ENCODE measurements around the gene CORO1C.
A peak's percentile ranks its signal among the peaks of the same experiment; 100 is the strongest.
"Not testable (repeated sequence)": the region's sequence is repeated elsewhere in the genome, so short reads cannot be mapped to it uniquely, and the experiment has no call there.

Gene CORO1C

DNA sequence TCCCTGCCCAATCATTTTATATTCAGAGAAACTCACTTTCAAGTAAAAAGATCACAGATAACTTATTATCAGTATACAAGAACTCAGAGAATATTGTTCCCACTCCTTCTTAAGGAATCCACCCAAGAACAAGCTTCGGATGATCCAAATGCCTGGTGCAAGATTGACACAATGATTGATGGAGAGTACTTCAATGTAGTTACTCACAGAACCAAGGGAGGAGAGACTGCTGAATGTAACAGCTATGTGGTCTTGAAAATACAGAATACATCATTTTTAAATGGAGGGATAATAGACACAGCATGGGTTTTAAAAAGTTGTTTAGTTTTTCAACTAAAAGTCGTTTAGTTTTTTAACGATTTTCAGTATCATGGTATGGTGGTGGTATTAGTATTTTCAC is 59.3 kb downstream of the CORO1C start:
- DNase-seq, result no peak
- ATAC-seq, result no peak

DNA sequence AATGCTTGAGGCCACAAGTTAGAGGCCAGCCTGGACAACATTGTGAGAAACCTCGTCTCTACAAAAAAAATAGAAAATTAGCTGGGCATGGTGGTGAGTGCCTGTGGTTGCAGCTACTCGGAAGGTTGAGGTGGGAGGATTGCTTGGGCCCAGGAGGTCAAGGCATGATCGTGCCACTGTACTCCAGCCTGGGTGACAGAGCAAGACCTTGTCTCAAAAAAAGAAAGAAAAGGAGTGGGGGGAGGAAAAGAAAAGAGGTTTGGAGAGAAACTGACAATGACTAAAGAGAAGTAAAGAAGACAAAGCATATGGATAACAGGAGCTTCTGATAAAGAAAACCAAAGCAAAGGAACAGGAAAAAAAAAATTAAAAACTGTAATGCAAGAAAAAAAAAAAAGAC is 60.2 kb downstream of the CORO1C start:
- ATAC-seq (no peak), DNase-seq (no peak)

DNA sequence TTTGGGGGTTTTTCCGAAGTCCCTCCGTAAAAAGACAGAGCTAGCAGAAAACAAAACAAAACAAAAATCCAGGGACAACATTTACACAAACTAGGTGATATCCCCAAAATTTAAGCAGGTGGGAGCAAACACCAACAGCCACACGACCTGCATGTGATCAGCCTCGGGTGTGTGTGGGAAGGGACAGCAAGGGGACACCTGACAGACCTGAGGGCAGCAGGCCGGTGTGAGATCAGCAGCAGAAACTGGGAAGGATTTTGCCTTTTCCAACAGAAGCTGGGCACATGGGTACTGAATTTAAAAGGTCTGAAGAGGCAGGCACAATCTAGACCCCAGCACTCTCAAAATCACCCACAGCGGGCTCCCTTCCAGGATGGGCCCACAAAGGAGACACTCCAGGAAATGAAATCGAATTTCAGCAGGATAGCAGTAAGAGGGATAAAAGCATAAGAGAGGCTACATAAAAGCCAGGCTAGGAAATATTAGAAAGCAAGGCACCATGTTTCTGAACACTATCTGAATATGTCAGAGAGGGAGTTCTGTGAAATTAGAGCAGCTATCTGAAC is 61.2 kb downstream of the CORO1C start:
- ATAC-seq, result no peak
- DNase-seq, result no peak

DNA sequence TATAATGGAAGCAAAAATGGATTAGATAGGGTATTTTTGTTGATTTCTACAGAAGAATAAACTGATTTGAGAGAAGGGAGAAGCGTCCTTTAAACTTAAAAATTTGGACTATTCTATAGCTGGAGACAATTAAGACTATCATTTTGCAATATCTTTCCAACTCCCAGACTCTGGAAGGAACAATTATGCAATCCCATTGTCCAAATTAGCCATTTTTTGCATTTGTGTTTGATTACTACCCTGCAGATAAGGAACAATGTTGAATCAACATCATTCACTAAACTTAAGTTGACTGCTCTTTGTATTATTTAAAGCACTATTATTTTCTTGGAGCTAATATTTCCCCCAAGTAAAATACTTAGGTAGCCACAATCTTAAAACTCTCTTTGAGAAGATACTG is 62.8 kb downstream of the CORO1C start:
- ATAC-seq (no peak), DNase-seq (no peak)

DNA sequence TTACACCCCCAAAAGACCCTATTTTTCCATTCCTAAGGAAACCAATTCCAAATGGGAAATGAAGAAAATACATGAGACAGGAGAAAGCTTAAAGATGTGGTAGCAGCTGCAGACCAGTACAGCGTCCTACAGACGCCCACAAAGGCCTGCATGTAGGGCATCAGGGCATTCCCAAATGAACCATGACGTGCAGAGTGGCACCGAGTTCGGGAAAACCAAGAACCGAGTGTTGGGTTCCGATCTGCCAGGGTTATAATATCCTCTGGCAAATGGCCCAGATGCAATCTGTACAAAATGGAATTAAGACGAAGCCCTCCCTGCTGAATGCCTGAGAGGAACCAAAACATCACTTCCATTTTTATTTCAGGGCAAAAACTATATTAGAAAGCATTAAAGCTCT is 63.3 kb downstream of the CORO1C start:
- DNase-seq, result no peak
- ATAC-seq, result no peak

DNA sequence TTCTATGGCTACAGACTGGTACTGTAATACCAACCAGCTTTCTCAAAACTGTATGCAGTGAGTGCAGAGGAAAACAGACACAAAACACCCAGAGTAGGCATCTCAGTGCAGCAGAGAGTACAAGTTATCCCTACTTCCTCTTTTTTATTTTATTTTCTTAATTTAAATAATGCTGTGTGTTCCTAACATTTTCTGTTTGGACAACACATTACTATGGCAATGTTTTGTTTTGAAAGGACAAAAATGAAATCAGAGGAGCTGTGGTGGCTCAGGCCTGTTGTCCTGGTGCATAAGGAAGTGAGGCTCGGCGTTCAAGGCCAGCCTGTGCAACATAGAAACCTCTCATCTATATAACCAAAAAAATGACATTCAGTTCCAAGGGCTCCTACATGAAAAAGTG is 64.0 kb downstream of the CORO1C start:
- no peak for DNase-seq

DNA sequence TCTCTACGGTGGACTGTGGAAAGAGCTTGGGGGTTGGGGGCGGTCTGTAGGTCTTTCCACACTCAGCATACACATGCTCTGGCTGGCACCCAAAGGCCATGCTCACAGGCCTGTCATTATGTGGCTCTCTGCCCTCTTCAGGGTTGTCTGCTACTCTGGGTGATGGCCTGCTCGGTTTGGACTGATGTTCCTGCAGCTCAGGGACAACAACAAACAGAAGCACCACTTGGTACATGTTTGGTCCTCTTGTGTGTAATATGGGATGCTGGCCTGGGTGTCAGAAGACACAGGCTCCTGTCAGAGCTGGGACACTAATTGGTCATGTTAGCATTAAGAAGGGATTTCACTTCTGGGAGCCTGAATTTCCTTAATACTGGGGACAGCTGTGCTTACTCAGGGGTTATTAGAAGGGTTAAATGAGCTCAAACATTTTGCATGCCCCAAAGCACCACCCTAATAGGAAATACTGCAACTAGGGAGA is 64.9 kb downstream of the CORO1C start:
- DNase-seq (no peak), ATAC-seq (no peak)

More for the DNA sequence above, 64.0 kb downstream of the CORO1C start:
- ATAC-seq, result no peak

DNA sequence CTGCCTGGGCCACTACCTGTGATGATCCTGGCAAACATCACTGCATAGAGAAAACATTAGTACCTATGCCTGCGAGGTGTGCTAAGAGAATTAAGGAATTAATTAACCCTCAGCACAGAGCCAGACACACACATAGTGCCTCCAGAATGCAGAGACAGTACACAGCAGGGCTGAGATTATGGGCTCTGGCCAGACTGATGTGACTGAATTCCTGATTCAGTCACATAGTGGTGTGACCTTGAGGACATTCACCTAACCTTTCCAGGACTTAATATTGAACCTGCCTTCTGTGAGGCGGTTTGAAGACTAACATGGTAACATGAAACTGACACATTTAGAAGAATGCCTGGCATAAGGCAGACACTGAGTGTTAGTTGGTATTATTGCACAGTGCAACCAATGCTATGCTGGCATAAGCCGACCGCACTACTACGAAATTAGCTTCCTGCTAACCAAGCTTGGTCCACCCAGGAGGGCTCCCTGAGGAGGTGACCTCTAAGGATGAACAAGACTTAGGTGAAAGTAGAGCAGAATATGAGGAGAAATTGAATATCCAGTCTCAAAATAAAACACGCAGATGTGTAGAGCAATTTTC is 65.6 kb downstream of the CORO1C start:
- DNase-seq (no peak), ATAC-seq (no peak)

DNA sequence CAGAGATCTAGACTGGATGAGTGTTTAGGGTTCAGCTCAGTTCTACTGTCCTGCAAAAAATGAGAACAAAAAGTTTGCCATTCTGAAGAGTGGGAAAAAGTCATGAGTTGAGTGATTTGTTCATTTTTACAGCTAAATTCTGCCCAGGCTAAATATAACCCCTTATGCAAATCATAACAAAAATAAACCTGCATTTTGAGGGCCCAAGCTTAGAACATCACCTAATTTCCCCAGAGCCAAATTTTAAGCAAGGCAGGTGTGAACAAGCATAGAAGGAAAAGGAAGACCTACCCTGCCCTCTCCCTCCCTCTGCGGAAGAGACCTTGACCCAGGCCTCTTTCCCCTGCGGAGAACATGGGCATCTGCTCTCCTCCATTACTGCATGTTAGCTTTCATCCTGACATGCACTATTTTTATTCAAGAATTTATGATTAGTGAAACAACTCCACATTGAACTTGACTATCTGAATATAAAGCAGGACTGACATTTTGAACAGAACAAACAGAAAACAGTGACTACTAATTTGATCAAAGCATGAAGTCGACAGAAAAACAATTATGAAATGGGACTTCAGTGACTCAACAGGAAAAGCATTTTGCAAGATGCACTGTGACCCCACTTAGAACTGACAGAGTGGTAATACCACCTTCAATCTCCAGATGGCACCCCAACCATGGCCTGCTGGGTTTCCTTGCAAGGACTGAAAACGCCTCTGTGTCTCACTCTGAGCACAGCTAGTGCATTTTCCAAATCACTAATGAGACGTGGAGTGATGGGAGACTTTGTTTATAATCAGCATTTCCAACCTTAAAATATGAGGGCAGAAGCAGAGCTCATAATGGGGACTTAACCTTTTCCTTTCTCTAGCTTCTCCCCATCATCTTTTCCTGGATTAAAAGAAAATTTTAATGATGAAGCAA is 66.7 kb downstream of the CORO1C start:
- peak; percentile 99 for ATAC-seq
- DNase-seq, result peak; percentile 84

DNA sequence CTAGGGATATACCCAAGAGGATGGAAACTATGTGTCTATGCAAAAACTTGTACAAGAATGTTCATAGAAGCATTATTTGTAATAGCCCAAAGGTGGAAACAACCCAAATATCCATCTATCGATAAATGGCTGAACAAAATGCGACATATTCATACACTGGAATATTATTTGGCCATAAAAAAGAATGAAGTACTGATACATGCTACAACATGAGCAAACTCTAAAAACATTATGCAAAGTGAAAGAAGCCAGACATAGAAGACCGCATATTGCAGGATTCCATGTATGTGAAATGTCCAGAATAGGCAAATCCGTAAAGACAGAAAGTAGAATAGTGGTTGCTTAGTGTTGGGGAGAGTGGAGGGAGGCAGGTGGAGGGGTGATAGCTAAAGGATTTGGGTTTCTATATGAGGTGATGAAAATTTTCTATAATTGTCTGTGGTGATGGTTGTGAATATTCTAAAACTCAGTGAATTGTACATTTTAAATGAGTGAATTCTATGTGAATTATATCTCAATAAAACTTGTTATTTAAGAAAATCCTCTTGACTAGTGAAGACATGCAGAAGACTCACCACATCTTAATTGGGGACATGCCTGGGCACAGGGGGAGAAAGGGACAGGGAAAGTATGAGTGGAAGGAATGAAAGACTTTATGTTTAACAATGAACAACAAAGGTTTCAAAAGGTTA is 67.8 kb downstream of the CORO1C start:
- no peak for ATAC-seq
- no peak for DNase-seq

DNA sequence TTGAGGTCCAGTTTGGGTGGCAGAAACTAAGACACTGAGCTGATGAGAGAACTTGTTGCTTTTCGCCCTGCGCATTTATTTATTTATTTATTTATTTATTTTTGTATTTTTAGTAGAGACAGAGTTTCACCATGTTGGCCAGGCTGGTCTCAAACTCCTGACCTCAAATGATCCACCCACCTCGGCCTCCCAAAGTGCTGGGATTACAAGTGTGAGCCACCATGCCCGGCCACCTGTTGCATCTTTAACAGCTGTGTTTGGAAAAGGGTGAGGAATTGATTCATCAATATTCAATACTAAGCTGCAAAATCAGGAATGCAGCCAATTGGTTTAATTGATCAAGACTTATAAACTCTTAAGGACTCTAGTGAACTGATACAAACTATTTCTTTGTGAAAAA is 73.2 kb downstream of the CORO1C start:
- ATAC-seq, DNase-seq: not testable (repeated sequence)

DNA sequence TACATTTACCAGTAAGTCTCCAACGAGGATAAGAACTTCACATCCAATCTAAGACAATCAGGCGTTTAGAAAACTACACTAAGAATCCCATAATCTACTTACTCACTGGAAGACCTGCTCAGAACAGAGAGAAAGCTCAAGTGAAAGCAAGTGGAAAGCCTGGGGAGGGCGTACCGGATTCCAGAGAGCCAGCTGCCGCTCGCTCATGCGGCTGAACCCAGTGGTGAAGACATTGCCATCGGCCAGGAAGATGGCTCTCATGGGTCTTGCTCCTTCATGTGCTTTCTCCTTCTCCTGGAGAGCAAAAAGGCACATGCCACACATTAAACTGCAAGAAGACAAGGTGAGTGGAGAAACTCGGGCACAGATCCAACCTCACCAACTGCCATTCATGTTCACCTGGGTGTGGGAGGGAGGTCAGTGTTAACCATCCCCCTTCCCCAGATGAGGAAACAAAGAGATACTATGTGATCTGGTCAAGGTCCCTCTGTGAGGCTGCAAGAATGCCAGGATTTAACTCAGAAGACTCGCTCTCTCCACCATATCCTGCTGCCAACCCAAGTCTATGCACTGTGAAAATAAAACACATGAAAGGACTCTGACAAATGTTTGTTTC is 74.1 kb downstream of the CORO1C start:
- DNase-seq, result no peak
- ATAC-seq, result no peak

DNA sequence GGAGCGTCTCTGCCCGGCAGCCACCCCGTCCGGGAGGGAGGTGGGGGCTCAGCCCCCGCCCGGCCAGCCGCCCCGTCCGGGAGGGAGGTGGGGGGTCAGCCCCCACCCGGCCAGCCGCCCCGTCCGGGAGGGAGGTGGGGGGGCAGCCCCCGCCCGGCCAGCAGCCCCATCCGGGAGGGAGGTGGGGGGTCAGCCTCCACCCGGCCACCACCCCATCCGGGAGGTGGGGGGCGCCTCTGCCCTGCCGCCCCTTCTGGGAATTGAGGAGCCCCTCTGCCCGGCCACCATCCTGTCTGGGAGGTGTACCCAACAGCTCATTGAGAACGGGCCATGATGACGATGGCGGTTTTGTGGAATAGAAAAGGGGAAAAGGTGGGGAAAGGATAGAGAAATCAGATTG is 75.1 kb downstream of the CORO1C start:
- not testable (repeated sequence) for DNase-seq, ATAC-seq

DNA sequence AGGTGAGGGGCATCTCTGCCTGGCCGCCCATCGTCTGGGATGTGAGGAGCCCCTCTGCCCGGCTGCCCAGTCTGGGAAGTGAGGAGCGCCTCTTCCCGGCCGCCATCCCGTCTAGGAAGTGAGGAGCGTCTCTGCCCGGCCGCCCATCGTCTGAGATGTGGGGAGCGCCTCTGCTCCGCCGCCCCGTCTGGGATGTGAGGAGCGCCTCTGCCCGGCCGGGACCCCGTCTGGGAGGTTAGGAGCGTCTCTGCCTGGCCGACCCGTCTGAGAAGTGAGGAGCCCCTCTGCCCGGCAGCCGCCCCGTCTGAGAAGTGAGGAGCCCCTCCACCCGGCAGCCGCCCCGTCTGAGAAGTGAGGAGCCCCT is 75.5 kb downstream of the CORO1C start:
- DNase-seq, ATAC-seq: not testable (repeated sequence)

DNA sequence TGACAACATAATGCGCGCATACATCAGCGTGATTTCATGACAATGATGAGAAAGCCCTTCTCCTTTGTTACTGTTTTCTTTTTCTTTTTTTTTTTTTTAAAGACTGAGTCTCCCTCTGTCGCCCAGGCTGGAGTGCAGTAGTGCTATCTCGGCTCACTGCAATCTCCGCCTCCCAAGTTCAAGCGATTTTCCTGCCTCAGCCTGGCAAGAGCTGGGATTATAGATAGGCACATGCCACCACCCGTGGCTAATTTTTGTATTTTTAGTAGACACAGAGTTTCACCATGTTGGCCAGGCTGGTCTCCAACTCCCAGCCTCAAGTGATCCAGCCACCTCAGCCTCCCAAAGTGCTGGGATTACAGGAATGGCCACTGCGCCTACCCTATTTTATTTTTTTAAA is 76.7 kb downstream of the CORO1C start:
- ATAC-seq, DNase-seq: not testable (repeated sequence)

DNA sequence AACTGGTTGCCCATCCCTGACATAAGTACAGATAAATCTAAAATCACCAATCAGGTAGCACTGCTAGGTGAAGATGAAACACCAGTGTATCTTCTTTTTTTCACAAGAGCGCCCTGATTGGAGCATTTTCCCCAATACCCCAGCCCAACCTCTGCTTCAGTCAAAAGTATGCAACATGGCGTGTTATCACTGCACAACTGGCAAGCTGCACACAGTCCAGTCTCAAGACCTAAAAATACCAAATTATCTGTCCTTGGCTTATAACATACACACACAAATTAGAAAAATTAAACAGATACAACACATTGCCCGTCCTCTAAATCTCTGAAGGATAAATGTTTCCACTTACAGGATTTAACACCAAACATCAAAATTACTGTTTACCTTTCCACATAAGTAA is 77.4 kb downstream of the CORO1C start:
- DNase-seq (no peak), ATAC-seq (no peak)

DNA sequence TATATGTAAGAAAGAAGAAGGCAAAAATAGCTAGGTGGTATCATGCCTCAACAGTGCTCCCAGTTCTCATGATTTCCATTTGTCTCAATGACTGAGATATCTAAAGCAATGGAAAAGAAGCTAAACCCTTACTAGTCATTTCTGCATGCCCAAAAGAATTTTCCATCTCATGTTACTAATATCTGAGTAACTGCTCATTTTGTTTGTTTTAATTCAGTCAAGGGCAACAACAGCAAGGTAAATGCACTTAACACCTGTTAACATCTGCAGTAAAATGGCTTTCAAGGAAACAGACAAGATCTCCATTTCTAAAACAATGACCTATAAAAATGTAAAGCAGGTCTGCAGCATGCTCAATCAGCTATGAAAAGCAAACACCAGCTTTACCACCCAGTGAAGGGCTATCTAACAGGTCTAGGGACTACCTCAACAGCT is 78.2 kb downstream of the CORO1C start:
- ATAC-seq (peak; percentile 60), DNase-seq (no peak)

DNA sequence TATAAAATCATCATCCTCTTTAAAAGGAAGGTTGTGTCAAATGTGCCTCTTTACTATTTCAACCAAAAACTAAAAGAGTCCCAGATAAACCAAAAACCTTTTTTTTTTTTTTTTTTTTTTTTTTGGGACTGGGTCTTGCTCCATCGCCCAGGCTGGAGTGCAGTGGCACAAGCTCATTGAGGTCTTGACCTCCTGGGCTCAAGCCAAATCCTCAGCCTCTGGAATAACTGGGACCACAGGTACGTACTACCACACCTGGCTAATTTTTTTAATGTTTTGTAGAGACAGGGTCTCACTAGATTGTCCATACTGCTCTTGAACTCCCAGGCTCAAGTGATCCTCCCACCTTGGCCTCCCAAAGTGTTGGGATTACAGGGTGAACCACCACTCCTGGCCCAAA is 81.2 kb downstream of the CORO1C start:
- ATAC-seq (no peak), DNase-seq (no peak)

DNA sequence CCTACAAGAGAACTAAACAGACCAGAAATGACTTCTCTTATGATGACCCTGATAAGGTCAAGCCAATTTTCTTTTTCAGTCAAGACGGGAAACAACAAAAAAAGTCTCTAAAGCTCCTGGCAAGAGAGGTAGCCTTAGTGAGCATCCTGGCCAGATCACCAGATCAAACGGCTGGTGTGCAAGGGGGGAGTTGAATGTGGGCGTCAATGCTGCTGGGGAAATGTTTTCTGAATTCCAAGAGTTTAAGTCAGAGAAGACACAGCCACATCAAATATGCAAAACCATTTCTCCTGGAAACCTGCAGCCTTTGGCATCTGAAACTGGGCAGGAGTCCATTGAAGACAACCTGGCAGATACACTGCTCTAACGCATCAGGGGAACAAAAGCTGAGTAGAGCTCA is 81.6 kb downstream of the CORO1C start:
- no peak for DNase-seq
- no peak for ATAC-seq

DNA sequence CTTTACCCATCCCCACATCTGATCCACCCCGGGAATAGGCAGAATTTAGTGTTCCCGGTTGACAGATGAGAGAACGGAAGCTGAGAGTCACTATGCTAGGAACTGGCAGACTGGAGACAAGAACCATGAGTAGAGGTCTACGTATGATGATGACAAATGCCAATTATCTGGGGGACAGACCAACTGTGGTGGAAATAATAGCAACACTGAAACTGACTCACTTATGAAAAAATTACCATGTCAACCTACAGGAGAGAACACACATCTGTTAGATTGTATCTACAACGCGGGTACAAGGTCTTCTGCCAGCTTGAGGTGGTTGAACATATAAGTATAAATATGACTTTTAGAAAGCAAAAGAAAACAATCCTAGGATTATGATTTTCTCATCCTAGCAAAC is 82.2 kb downstream of the CORO1C start:
- ATAC-seq (peak; percentile 79), DNase-seq (no peak)

DNA sequence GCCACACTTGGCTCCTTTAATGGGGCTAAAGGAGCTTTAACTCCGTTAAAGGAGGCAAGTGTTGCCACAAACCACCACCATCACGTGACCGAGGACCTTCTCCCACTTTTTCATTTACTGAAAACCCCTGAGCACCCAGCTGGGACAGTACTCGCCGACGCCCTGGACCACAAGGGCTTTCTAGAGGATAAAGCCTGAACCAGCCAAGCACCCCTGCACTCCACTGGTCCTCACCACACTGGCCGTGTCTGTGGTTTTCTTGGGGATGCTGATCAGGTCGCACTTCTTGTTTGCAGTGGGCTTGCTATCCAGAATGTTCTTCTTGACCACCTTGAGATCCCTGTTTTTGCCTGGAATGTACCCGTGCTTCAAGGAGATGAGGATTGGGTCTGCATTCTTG is 82.9 kb downstream of the CORO1C start:
- DNase-seq, result no peak
- no peak for ATAC-seq

DNA sequence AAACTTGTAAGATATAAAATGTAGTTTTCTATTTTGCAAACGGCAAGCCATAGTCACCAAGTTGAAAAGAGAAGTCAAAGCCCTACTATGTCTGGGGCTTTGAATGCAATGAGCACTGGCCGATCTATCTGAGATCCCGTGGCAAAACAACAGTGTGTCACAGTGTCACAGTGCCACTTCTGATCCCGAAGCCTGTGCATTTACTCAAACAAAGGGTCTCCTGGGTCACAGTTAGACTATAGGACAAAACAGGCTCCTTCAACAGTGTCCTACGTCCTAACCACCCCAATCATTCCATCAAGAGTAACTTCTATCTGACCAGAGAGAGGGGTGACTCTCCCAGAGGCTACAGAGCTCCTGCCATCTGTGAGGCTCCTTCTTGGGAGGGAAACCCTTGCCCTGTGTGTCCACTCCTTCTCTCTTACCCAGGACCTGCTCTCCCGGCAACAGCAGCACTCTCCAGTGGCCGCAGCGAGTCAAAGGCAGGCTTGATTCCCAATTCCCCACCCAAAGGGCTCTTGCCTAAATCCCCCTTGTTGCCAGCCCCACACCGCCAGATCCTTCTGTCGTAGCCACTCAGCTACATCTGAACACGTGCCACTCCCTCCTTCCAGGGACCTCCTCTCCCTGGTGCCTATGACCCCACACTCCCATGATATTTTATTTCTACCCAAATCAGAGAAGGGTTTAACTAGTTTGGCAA is 83.6 kb downstream of the CORO1C start:
- no peak for DNase-seq
- no peak for ATAC-seq

All from stimulated activated naive CD8-positive, alpha-beta T cell treated with anti-CD3 and anti-CD28 coated beads, Interleukin-15, Interleukin-2, amounts not matched to agents 100 U/mL and 50 U/mL, for 24 hours (primary cell).